Measurements from ENCODE around the gene PPM1M. TPM values are rescaled to one million over a fixed set of nuclear protein-coding genes. Genes with fewer than 3 reads are reported as not detected.
A peak's percentile ranks its signal among the peaks of the same experiment; 100 is the strongest.
"Not testable (repeated sequence)": the region's sequence is repeated elsewhere in the genome, so short reads cannot be mapped to it uniquely, and the experiment has no call there.

Gene PPM1M
- total and polyA plus RNA-seq, 12 donors: 5.2 to 17.6 (median 7.9) TPM

DNA sequence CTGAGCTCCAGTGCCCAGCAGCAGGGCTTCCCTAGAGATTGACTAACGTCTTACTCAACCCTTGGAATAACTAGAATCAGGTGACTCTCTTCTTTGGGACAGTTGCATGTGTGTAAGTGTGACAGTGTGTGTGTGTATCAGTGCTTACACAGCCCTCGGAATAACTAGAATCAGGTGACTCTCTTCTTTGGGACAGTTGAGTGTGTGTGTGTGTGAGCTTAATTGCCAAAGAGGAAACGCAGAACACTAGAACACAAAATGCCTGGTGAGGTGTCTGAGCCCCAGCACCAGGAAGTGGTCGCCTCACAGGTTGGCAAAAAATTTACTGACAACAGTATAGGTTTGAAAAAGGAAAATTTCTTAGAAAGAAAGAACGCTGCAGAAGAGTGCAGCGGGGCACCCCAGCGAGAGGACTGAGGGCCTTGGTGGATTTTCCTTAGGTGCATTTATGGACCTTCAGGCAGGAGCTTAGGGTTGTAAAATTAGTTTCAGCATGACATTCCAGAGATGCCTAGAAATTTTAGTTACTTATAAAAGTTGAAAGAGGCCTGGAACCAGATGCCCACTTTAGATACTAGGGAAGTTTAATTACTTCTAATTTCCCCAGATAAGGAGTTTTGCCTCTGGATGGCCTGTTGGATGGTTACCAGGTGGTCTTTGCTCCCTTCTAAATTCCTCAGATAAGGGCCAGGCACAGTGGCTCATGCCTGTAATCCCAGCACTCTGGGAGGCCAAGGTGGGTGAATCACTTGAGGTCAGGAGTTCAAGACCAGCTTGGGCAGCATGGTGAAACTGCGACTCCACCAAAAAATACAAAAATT lies 36.6 kb downstream of the PPM1M start:
- Histone ChIP-seq H3K9me3 (no peaks in the 10 kb centered on the region), H3K27ac (peak overlapping the region in 2 of 10 donors; percentile 42 to 73), H3K27me3 (no peaks in the 10 kb centered on the region), H3K36me3 (peaks cover 0 to 24% (median 0%) of the 10 kb centered on the region in 9 donors), H3K4me1 (peaks cover 8 to 46% (median 28%) of the 10 kb centered on the region in 9 donors), H3K4me3 (no peak overlapping the region)
- ATAC-seq (no peak), DNase-seq (no peak)
- WGBS, 2 donors: 71 to 72% methylated on average over 8 of the region's 8 CpGs
- intact Hi-C loops (cut with DNase I): loop anchor here in 1 of 10 donors (10.0 kb wide), 1 partner anchor 287 kb away; the partner anchor contains the start of gene RPL29
- TF ChIP-seq, protein P1, sequence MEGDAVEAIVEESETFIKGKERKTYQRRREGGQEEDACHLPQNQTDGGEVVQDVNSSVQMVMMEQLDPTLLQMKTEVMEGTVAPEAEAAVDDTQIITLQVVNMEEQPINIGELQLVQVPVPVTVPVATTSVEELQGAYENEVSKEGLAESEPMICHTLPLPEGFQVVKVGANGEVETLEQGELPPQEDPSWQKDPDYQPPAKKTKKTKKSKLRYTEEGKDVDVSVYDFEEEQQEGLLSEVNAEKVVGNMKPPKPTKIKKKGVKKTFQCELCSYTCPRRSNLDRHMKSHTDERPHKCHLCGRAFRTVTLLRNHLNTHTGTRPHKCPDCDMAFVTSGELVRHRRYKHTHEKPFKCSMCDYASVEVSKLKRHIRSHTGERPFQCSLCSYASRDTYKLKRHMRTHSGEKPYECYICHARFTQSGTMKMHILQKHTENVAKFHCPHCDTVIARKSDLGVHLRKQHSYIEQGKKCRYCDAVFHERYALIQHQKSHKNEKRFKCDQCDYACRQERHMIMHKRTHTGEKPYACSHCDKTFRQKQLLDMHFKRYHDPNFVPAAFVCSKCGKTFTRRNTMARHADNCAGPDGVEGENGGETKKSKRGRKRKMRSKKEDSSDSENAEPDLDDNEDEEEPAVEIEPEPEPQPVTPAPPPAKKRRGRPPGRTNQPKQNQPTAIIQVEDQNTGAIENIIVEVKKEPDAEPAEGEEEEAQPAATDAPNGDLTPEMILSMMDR (IDR thresholded peaks at IDR 0.05): no peak

GRCh38 chr3:52283306-52283705 lies 37.7 kb downstream of the PPM1M start:
- TF ChIP-seq, protein P1 (IDR thresholded peaks at IDR 0.05): no peak
- WGBS, 2 donors: 55 to 57% methylated on average over 1 of the region's 1 CpG
- ATAC-seq (no peak), DNase-seq (no peak)
- H3K4me3 ChIP-seq: no peak overlapping the region
- peaks cover 8 to 49% (median 30%) of the 10 kb centered on the region in 9 donors for H3K4me1 ChIP-seq
- H3K36me3 ChIP-seq: peaks cover 0 to 24% (median 0%) of the 10 kb centered on the region in 9 donors
- H3K27me3 ChIP-seq: no peaks in the 10 kb centered on the region
- H3K9me3 ChIP-seq: no peaks in the 10 kb centered on the region
- H3K27ac ChIP-seq: peak overlapping the region in 1 of 10 donors; percentile 73
- intact Hi-C loops (cut with DNase I): loop anchor here in 1 of 10 donors (10.0 kb wide), 1 partner anchor 289 kb away; the partner anchor contains the start of gene RPL29

- peaks cover 8 to 53% (median 33%) of the 10 kb centered on the region in 9 donors for H3K4me1 ChIP-seq
- not testable (repeated sequence) for ATAC-seq, DNase-seq, H3K4me3 ChIP-seq, H3K27me3 ChIP-seq, H3K9me3 ChIP-seq, H3K27ac ChIP-seq
- peaks cover 0 to 24% (median 0%) of the 10 kb centered on the region in 9 donors for H3K36me3 ChIP-seq
- intact Hi-C loops (cut with DNase I): loop anchor here in 1 of 10 donors (10.0 kb wide), 1 partner anchor 289 kb away; the partner anchor contains the start of gene RPL29
- WGBS, 2 donors: 90 to 97% methylated on average over 4 of the region's 4 CpGs
These were observed 38.5 kb downstream of the PPM1M start for GRCh38 chr3:52284051-52284450.

GRCh38 chr3:52286777-52287110 lies 41.2 kb downstream of the PPM1M start:
- no peak for DNase-seq
- no peaks in the 10 kb centered on the region for H3K9me3 ChIP-seq
- no peak for ATAC-seq
- peak overlapping the region in 9 of 10 donors; percentile 94 to 100 (median 97) for H3K27ac ChIP-seq
- 75 to 77% methylated on average over 8 of the region's 8 CpGs for WGBS, 2 donors
- H3K4me1 ChIP-seq: peaks cover 5 to 36% (median 16%) of the 10 kb centered on the region in 9 donors
- no peaks in the 10 kb centered on the region for H3K27me3 ChIP-seq
- intact Hi-C loops (cut with DNase I): loop anchor here in 1 of 10 donors (5.0 to 10.0 kb wide), 2 partner anchors 49 to 292 kb away; partner anchors contain the start of genes RPL29 and TWF2
- TF ChIP-seq, protein P1 (IDR thresholded peaks at IDR 0.05): no peak
- H3K36me3 ChIP-seq: peaks cover 0 to 39% (median 11%) of the 10 kb centered on the region in 9 donors
- peak overlapping the region in 9 of 10 donors; percentile 59 to 98 (median 68) for H3K4me3 ChIP-seq
